ENCODE measurements around the gene YIPF7.

- TF ChIP-seq SREBF2 (IDR thresholded peaks at IDR 0.05) (no peak), MAFK (IDR thresholded peaks at IDR 0.05; ENCODE audit: partially characterized antibody) (no peak), BHLHE40 (IDR thresholded peaks at IDR 0.05; ENCODE audit: low read depth, low read length) (no peak), POLR2A (IDR thresholded peaks at IDR 0.05; ENCODE audit: low read length) (no peak), RAD21 (conservative IDR thresholded peaks at IDR 0.05 in 1 of 2, IDR thresholded peaks at IDR 0.05 in 1 of 2) (no peak), EP300 (IDR thresholded peaks at IDR 0.05) (no peak), HOXB13 (CRISPR knock-in tag; IDR thresholded peaks at IDR 0.05; ENCODE audit: low read depth) (no peak), NFE2L2 (conservative IDR thresholded peaks at IDR 0.05; ENCODE audit: low read length) (no peak), SMC3 (IDR thresholded peaks at IDR 0.05) (no peak), CTCF (IDR thresholded peaks at IDR 0.05) (no peak), USF2 (IDR thresholded peaks at IDR 0.05) (no peak), TP53 (CRISPR knock-in tag; IDR thresholded peaks at IDR 0.05) (no peak), CHD2 (IDR thresholded peaks at IDR 0.05; ENCODE audit: low read length, partially characterized antibody) (no peak), ESRRA (IDR thresholded peaks at IDR 0.05; ENCODE audit: borderline replicate concordance, low read length) (no peak)
Observed at GRCh38 chr4:44679060-44679459, 27.6 kb upstream of the YIPF7 start.
